ENCODE data around the gene PRKCB.
A peak's percentile ranks its signal among the peaks of the same experiment; 100 is the strongest.

Gene PRKCB

DNA sequence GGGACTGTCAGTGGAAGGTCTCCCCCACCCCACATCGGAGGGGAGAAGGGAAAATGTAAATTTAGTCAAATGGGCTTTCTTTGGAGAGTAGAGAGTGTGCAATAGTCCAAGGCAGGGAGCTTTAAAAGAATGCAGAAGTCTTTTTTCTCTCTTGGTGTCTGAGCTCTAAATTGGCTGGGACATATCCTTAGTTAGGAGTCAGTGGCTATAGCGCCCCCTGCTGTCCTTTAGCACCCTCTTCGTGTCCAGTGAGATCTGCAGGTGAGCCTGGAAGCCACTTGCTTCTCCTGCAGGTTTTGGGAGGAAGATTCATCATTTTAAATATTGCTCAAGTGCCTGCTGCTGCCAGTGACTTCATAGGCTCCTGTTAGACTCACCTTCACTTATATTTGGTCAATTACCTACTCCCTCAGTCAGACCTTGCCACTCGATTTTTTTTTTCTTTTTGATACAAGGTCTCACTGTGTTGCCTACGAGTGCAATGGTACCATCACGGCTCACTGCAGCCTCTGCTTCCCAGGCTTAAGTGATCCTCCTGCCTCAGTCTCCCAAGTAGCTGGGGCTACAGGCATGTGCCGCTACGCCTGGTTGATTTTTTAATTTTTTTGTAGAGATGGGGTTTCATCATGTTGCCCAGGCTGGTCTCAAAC, 174.8 kb downstream of the PRKCB start:
- peak; percentile 41 to 85 for DNase-seq (ENCODE audit: low read depth in 1 of 2, low spot score in 1 of 2)
- Histone ChIP-seq H3K27me3 (ENCODE audit: insufficient read depth, poor library complexity, severe bottlenecking) (no peaks in the 10 kb centered on the region), H3K27ac (replicated peaks) (no peak overlapping the region), H3K4me3 (replicated peaks; ENCODE audit: insufficient read depth, low read length) (no peak overlapping the region)
- TF ChIP-seq CTCF (IDR thresholded peaks at IDR 0.05; ENCODE audit: insufficient read depth, low read length), result peak; percentile 66
- no peak for TF ChIP-seq REST (IDR thresholded peaks at IDR 0.05; ENCODE audit: insufficient replicate concordance, low read depth)
- TF ChIP-seq GABPA (IDR thresholded peaks at IDR 0.05; ENCODE audit: low read depth), result no peak
- no peak for TF ChIP-seq POLR2AphosphoS5 (IDR thresholded peaks at IDR 0.05; ENCODE audit: low read depth)
- peak; percentile 74; the same call in 1 of the 2 replicates for TF ChIP-seq SPI1 (IDR thresholded peaks at IDR 0.05; ENCODE audit: borderline replicate concordance, low read depth)

- TF ChIP-seq REST (IDR thresholded peaks at IDR 0.05; ENCODE audit: insufficient replicate concordance, low read depth) (no peak), CTCF (IDR thresholded peaks at IDR 0.05; ENCODE audit: insufficient read depth, low read length) (no peak), SPI1 (IDR thresholded peaks at IDR 0.05; ENCODE audit: borderline replicate concordance, low read depth) (no peak), POLR2AphosphoS5 (IDR thresholded peaks at IDR 0.05; ENCODE audit: low read depth) (no peak), GABPA (IDR thresholded peaks at IDR 0.05; ENCODE audit: low read depth) (no peak)
- no peak overlapping the region for H3K27ac ChIP-seq (replicated peaks)
- no peak overlapping the region for H3K4me3 ChIP-seq (replicated peaks; ENCODE audit: insufficient read depth, low read length)
- H3K27me3 ChIP-seq (ENCODE audit: insufficient read depth, poor library complexity, severe bottlenecking), result no peaks in the 10 kb centered on the region
- no peak for DNase-seq (ENCODE audit: low read depth in 1 of 2, low spot score in 1 of 2)
These were observed 175.5 kb downstream of the PRKCB start for GRCh38 chr16:24011237-24011636.

DNA sequence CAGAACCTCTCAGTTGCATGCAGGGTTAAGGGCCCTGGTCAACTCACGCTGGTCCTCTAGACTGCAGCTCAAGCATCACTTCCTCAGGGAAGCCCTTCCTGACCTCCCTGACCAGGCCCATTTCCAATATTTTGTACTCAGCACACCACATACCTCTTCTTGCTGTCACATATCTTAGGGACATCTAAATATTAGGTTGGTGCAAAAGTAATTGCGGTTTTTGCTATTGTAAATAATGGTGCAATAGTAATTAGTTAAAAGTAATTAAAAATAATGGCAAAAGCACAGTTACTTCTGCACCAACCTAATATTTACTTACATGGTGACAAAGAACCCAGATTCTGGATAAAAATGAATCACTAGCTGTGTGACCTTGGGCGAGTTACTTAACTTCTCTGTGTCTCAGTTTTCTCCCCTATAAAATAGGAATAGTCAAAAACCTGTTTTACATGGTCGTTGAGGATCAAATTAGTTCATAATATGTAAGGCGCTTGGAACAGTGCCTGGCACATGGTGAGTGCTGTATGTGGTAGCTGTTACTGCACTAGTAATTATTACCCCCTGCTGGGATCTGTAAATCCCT, 177.4 kb downstream of the PRKCB start:
- no peak overlapping the region for H3K4me3 ChIP-seq (replicated peaks; ENCODE audit: insufficient read depth, low read length)
- TF ChIP-seq REST (IDR thresholded peaks at IDR 0.05; ENCODE audit: insufficient replicate concordance, low read depth) (no peak), SPI1 (IDR thresholded peaks at IDR 0.05; ENCODE audit: borderline replicate concordance, low read depth) (no peak), POLR2AphosphoS5 (IDR thresholded peaks at IDR 0.05; ENCODE audit: low read depth) (no peak), CTCF (IDR thresholded peaks at IDR 0.05; ENCODE audit: insufficient read depth, low read length) (no peak), GABPA (IDR thresholded peaks at IDR 0.05; ENCODE audit: low read depth) (no peak)
- no peak overlapping the region for H3K27ac ChIP-seq (replicated peaks)
- no peaks in the 10 kb centered on the region for H3K27me3 ChIP-seq (ENCODE audit: insufficient read depth, poor library complexity, severe bottlenecking)
- DNase-seq (ENCODE audit: low read depth in 1 of 2, low spot score in 1 of 2), result no peak

Measured in HL-60 (cell line).